ENCODE results near the gene ZNHIT1.

DNA sequence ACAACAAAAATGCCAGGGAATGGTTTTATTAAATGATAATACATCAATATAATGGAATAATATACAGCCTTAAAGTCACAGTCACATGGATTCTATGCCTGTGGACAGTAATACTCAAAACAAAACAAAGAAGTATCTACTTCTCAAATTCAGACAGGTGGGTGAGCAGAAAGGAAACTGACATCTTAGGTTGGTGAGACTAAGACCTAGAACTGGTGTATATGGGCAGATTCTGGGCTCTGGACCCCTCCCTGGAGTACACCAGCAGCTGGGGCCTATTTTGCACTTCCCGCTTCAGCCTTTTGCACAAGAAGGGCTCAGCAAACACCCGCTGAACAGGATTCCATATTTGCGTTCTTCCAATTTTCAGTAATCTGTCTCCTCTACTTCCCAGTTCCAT, 32.4 kb downstream of the ZNHIT1 start:
- TF ChIP-seq ARNT (IDR thresholded peaks at IDR 0.05) (no peak), SP1 (IDR thresholded peaks at IDR 0.05) (no peak), FOXK2 (IDR thresholded peaks at IDR 0.05) (no peak), ELF4 (IDR thresholded peaks at IDR 0.05) (no peak), BHLHE40 (IDR thresholded peaks at IDR 0.05; ENCODE audit: borderline replicate concordance) (no peak), TARDBP (IDR thresholded peaks at IDR 0.05) (no peak), NFRKB (IDR thresholded peaks at IDR 0.05) (no peak), FOXM1 (IDR thresholded peaks at IDR 0.05; ENCODE audit: borderline replicate concordance) (no peak)

Data from HEK293T (cell line).